ENCODE measurements around the gene CDC5L. TPM values are rescaled to one million over a fixed set of nuclear protein-coding genes. Genes with fewer than 3 reads are reported as not detected.

The CDC5L gene
- total RNA-seq, 2 donors from 2014 or later = 16.4 to 16.5 TPM

GRCh38 chr6:44352259-44352658, 35.2 kb upstream of the CDC5L start:
- H3K4me1 ChIP-seq = no peaks in the 10 kb centered on the region
- DNase-seq (ENCODE audit: low spot score) = no peak

DNA sequence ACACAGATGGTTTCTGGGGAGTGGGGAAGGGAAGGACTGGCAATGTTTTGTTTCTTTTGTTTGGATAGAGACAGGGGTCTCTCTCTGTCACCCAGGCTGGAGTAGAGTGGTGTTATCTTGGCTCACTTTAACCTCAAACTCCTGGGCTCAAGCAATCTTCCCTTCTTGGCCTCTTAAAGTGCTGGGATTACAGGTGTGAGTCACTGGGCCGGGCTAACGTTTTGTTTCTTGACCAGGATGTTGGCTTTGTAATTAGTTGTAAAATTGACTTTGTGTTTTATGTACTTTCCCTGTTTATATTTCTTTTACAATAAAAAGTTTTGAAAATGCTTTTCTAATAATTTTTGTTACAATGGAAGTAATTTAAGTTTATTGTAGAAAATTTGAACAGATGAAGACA, 34.2 kb upstream of the CDC5L start:
- Histone ChIP-seq H3K4me1 (no peaks in the 10 kb centered on the region), H3K27ac (no peak overlapping the region), H3K4me3 (no peak overlapping the region), H3K27me3 (no peaks in the 10 kb centered on the region), H3K9me3 (no peaks in the 10 kb centered on the region), H3K36me3 (no peaks in the 10 kb centered on the region)
- TF ChIP-seq CTCF (IDR thresholded peaks at IDR 0.05) = no peak
- DNase-seq (ENCODE audit: low spot score) = no peak

More at GRCh38 chr6:44352259-44352658, 35.2 kb upstream of the CDC5L start:
- no peak overlapping the region for H3K27ac ChIP-seq
- H3K27me3 ChIP-seq = no peaks in the 10 kb centered on the region
- TF ChIP-seq CTCF (IDR thresholded peaks at IDR 0.05) = no peak
- no peak overlapping the region for H3K4me3 ChIP-seq
- H3K36me3 ChIP-seq = no peaks in the 10 kb centered on the region
- no peaks in the 10 kb centered on the region for H3K9me3 ChIP-seq

DNA sequence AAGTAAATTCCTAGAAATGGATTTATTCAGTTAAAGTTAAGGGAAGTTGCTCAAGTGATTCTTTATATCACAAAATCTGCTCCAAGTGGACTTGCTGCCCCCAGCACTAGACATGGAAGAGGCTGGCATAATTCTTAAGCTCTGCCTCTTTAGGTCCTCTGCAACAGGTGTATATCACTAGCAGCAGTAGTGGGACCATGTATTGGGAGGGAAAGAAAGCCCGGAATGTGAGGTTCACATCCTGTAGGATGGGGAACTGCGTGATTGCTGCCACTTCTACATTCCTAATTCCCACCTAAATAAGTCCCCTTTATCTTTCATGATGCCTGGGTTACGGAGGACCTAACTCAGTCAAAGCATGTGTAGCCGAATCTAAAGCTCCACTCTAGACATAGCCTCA, 31.9 kb upstream of the CDC5L start:
- H3K4me3 ChIP-seq = no peak overlapping the region
- no peak overlapping the region for H3K27ac ChIP-seq
- DNase-seq (ENCODE audit: low spot score) = no peak

GRCh38 chr6:44356487-44356886, 31.0 kb upstream of the CDC5L start:
- Histone ChIP-seq H3K27me3 (no peaks in the 10 kb centered on the region), H3K36me3 (no peaks in the 10 kb centered on the region), H3K27ac (no peak overlapping the region), H3K4me1 (no peaks in the 10 kb centered on the region), H3K9me3 (no peaks in the 10 kb centered on the region), H3K4me3 (no peak overlapping the region)
- DNase-seq (ENCODE audit: low spot score) = no peak
- no peak for TF ChIP-seq CTCF (IDR thresholded peaks at IDR 0.05)

More for the DNA sequence above, 31.9 kb upstream of the CDC5L start:
- no peaks in the 10 kb centered on the region for H3K4me1 ChIP-seq
- no peak for TF ChIP-seq CTCF (IDR thresholded peaks at IDR 0.05)
- H3K27me3 ChIP-seq = no peaks in the 10 kb centered on the region
- no peaks in the 10 kb centered on the region for H3K36me3 ChIP-seq
- H3K9me3 ChIP-seq = no peaks in the 10 kb centered on the region

- no peak for TF ChIP-seq CTCF (IDR thresholded peaks at IDR 0.05)
- Histone ChIP-seq H3K4me3 (no peak overlapping the region), H3K27ac (no peak overlapping the region), H3K36me3 (no peaks in the 10 kb centered on the region), H3K27me3 (no peaks in the 10 kb centered on the region), H3K9me3 (no peaks in the 10 kb centered on the region), H3K4me1 (no peaks in the 10 kb centered on the region)
- no peak for DNase-seq (ENCODE audit: low spot score)
Observed at GRCh38 chr6:44359973-44360372, 27.5 kb upstream of the CDC5L start.

DNA sequence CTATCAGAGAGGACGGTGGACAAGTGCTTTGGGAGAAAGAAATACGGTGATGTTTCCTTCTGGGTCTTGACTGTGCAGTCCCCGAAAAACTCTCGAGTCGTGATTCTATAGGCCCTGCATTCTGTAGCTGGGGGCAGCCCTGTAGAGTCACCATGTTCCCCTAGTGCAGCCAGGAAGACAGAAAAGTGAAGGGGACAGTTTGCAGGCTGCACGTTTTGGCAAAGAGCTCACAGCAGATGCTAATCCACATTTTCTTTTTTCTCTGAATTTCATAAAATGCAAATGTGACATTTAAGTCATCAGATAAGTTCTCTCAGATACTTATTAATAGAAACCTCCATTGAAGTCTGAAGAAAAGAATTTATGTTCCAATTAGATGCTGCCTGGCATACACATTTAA, 25.6 kb upstream of the CDC5L start:
- no peak overlapping the region for H3K27ac ChIP-seq
- H3K27me3 ChIP-seq = no peaks in the 10 kb centered on the region
- no peaks in the 10 kb centered on the region for H3K36me3 ChIP-seq
- no peak for DNase-seq (ENCODE audit: low spot score)
- no peaks in the 10 kb centered on the region for H3K9me3 ChIP-seq
- no peaks in the 10 kb centered on the region for H3K4me1 ChIP-seq
- TF ChIP-seq CTCF (IDR thresholded peaks at IDR 0.05) = no peak
- H3K4me3 ChIP-seq = no peak overlapping the region

Measured in right atrium auricular region (tissue), 2 donors.